ENCODE results near the gene NET1.
A peak's percentile ranks its signal among the peaks of the same experiment; 100 is the strongest.
"Not testable (repeated sequence)": the region's sequence is repeated elsewhere in the genome, so short reads cannot be mapped to it uniquely, and the experiment has no call there.

Gene NET1

GRCh38 chr10:5468262-5469106 is 56.1 kb downstream of the NET1 start:
- TF ChIP-seq GATA1 (IDR thresholded peaks at IDR 0.05; ENCODE audit: low read depth, low read length) = no peak
- no peak for TF ChIP-seq POLR2A (IDR thresholded peaks at IDR 0.05; ENCODE audit: low read length)
- peak in 1 of 2 experiments; percentile 15 for DNase-seq

- TF ChIP-seq POLR2A (IDR thresholded peaks at IDR 0.05; ENCODE audit: low read length) = no peak
- TF ChIP-seq GATA1 (IDR thresholded peaks at IDR 0.05; ENCODE audit: low read depth, low read length) = no peak
- no peak for DNase-seq
Measured at GRCh38 chr10:5469353-5470061, 57.1 kb downstream of the NET1 start.

GRCh38 chr10:5470062-5470751 is 57.9 kb downstream of the NET1 start:
- no peak for TF ChIP-seq GATA1 (IDR thresholded peaks at IDR 0.05; ENCODE audit: low read depth, low read length)
- no peak for TF ChIP-seq POLR2A (IDR thresholded peaks at IDR 0.05; ENCODE audit: low read length)
- DNase-seq = no peak

GRCh38 chr10:5474642-5475041 is 62.3 kb downstream of the NET1 start:
- peak in 1 of 2 experiments; percentile 30 for DNase-seq

- not testable (repeated sequence) for DNase-seq
Measured at GRCh38 chr10:5475088-5475487, 62.7 kb downstream of the NET1 start.

GRCh38 chr10:5475974-5476807 is 63.8 kb downstream of the NET1 start:
- DNase-seq = not testable (repeated sequence)

- DNase-seq = no peak
- TF ChIP-seq POLR2A (IDR thresholded peaks at IDR 0.05; ENCODE audit: low read length) (no peak), GATA1 (IDR thresholded peaks at IDR 0.05; ENCODE audit: low read depth, low read length) (no peak)
Measured at GRCh38 chr10:5476918-5477525, 64.7 kb downstream of the NET1 start.

GRCh38 chr10:5477948-5478693 is 65.8 kb downstream of the NET1 start:
- TF ChIP-seq GATA1 (IDR thresholded peaks at IDR 0.05; ENCODE audit: low read depth, low read length) = no peak
- no peak for TF ChIP-seq POLR2A (IDR thresholded peaks at IDR 0.05; ENCODE audit: low read length)
- peak; percentile 58 to 72 for DNase-seq

- TF ChIP-seq POLR2A (IDR thresholded peaks at IDR 0.05; ENCODE audit: low read length) (no peak), GATA1 (IDR thresholded peaks at IDR 0.05; ENCODE audit: low read depth, low read length) (no peak)
- no peak for DNase-seq
Measured at GRCh38 chr10:5478694-5479305, 66.4 kb downstream of the NET1 start.

GRCh38 chr10:5479481-5480161 is 67.3 kb downstream of the NET1 start:
- DNase-seq = peak; percentile 77 to 89
- TF ChIP-seq POLR2A (IDR thresholded peaks at IDR 0.05; ENCODE audit: low read length) (peak; percentile 62), GATA1 (IDR thresholded peaks at IDR 0.05; ENCODE audit: low read depth, low read length) (peak; percentile 57)

GRCh38 chr10:5480162-5480941 is 68.0 kb downstream of the NET1 start:
- no peak for DNase-seq
- no peak for TF ChIP-seq GATA1 (IDR thresholded peaks at IDR 0.05; ENCODE audit: low read depth, low read length)
- no peak for TF ChIP-seq POLR2A (IDR thresholded peaks at IDR 0.05; ENCODE audit: low read length)
